Measurements from ENCODE around the gene DNAJC5G. TPM values are rescaled to one million over a fixed set of nuclear protein-coding genes. Genes with fewer than 3 reads are reported as not detected.
"Not testable (repeated sequence)": the region's sequence is repeated elsewhere in the genome, so short reads cannot be mapped to it uniquely, and the experiment has no call there.

DNAJC5G gene
- total and polyA plus RNA-seq, 2 experiments from 2014 or later, result 4.4 to 14.1 TPM

DNA sequence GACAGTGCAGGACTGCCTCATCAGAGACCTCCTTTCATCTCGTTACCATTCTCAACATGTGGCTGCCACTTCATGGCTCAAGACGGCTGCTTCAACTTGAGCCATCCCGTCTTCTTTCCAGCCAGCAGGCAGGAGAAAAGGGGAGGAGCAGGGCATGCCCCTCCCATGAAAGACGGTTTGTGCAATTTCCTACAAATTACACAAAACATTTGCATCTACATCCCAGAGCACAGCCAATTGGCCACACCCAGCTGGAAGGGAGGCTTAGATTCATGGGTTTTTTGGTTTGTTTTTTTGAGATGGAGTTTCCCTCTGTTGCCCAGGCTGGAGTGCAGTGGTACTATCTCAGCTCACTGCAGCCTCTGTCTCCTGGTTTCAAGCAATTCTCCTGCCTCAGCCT lies 21.2 kb downstream of the DNAJC5G start:
- H3K9me3 ChIP-seq (ENCODE audit: low read depth), result no peaks in the 10 kb centered on the region
- DNase-seq (ENCODE audit: low read depth in 1 of 2, low spot score in 1 of 2), result no peak
- no peak overlapping the region for H3K27ac ChIP-seq
- peaks cover 2% of the 10 kb centered on the region for H3K36me3 ChIP-seq
- H3K4me1 ChIP-seq (ENCODE audit: low read depth), result peaks cover 18% of the 10 kb centered on the region
- H3K4me3 ChIP-seq, result no peak overlapping the region
- TF ChIP-seq, protein P1, sequence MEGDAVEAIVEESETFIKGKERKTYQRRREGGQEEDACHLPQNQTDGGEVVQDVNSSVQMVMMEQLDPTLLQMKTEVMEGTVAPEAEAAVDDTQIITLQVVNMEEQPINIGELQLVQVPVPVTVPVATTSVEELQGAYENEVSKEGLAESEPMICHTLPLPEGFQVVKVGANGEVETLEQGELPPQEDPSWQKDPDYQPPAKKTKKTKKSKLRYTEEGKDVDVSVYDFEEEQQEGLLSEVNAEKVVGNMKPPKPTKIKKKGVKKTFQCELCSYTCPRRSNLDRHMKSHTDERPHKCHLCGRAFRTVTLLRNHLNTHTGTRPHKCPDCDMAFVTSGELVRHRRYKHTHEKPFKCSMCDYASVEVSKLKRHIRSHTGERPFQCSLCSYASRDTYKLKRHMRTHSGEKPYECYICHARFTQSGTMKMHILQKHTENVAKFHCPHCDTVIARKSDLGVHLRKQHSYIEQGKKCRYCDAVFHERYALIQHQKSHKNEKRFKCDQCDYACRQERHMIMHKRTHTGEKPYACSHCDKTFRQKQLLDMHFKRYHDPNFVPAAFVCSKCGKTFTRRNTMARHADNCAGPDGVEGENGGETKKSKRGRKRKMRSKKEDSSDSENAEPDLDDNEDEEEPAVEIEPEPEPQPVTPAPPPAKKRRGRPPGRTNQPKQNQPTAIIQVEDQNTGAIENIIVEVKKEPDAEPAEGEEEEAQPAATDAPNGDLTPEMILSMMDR (IDR thresholded peaks at IDR 0.05; ENCODE audit: low read depth, low read length), result no peak
- H3K27me3 ChIP-seq, result no peaks in the 10 kb centered on the region

GRCh38 chr2:27297195-27297594 lies 22.0 kb downstream of the DNAJC5G start:
- H3K9me3 ChIP-seq (ENCODE audit: low read depth), result no peaks in the 10 kb centered on the region
- TF ChIP-seq, protein P1 (IDR thresholded peaks at IDR 0.05; ENCODE audit: low read depth, low read length), result no peak
- H3K4me1 ChIP-seq (ENCODE audit: low read depth), result peaks cover 12% of the 10 kb centered on the region
- peaks cover 2% of the 10 kb centered on the region for H3K36me3 ChIP-seq
- no peak overlapping the region for H3K27ac ChIP-seq
- no peak for DNase-seq (ENCODE audit: low read depth in 1 of 2, low spot score in 1 of 2)
- H3K27me3 ChIP-seq, result no peaks in the 10 kb centered on the region
- H3K4me3 ChIP-seq, result no peak overlapping the region

DNA sequence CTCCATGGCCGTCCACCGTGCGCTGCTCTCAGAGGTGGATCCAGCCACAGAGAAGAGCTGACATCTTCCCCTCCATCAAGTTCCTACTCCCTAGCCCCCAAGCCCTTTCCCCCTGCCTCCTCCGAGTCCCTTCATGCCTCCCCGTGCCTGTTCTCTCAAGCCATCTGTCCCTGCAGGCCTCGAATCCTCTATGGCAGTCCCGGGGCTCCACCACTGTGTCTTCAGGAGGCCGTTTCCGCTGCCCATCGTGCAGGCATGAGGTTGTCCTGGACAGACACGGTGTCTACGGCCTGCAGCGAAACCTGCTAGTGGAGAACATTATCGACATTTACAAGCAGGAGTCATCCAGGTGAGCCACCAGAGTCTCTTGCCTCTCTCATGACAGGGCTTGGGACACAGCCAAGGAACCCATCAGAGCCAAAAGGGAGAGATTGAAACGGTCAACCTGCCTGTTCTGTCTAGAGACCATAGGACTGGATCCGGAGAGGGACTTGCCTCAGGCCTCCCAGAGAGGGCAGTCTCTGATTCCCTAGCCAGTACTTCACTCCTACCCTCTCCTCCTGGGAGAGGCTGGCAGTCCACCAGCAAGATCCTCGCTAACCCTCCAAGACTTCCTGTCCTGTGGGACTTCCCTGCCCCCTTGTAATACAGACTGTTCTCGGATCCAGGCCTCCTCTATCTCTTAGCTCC lies 23.3 kb downstream of the DNAJC5G start:
- peaks cover 1% of the 10 kb centered on the region for H3K4me1 ChIP-seq (ENCODE audit: low read depth)
- TF ChIP-seq, protein P1 (IDR thresholded peaks at IDR 0.05; ENCODE audit: low read depth, low read length), result peak; percentile 8
- peak in 1 of 2 donors; percentile 59 for DNase-seq (ENCODE audit: low read depth in 1 of 2, low spot score in 1 of 2)

GRCh38 chr2:27300606-27301005 lies 25.4 kb downstream of the DNAJC5G start:
- not testable (repeated sequence) for H3K36me3 ChIP-seq; H3K4me3 ChIP-seq; H3K27ac ChIP-seq; H3K4me1 ChIP-seq (ENCODE audit: low read depth); DNase-seq (ENCODE audit: low read depth in 1 of 2, low spot score in 1 of 2); H3K9me3 ChIP-seq (ENCODE audit: low read depth)
- H3K27me3 ChIP-seq, result peaks cover 14% of the 10 kb centered on the region

More for the DNA sequence above, 23.3 kb downstream of the DNAJC5G start:
- Histone ChIP-seq H3K36me3 (peaks cover 2% of the 10 kb centered on the region), H3K4me3 (no peak overlapping the region), H3K27ac (no peak overlapping the region), H3K27me3 (no peaks in the 10 kb centered on the region), H3K9me3 (ENCODE audit: low read depth) (no peaks in the 10 kb centered on the region)

DNA sequence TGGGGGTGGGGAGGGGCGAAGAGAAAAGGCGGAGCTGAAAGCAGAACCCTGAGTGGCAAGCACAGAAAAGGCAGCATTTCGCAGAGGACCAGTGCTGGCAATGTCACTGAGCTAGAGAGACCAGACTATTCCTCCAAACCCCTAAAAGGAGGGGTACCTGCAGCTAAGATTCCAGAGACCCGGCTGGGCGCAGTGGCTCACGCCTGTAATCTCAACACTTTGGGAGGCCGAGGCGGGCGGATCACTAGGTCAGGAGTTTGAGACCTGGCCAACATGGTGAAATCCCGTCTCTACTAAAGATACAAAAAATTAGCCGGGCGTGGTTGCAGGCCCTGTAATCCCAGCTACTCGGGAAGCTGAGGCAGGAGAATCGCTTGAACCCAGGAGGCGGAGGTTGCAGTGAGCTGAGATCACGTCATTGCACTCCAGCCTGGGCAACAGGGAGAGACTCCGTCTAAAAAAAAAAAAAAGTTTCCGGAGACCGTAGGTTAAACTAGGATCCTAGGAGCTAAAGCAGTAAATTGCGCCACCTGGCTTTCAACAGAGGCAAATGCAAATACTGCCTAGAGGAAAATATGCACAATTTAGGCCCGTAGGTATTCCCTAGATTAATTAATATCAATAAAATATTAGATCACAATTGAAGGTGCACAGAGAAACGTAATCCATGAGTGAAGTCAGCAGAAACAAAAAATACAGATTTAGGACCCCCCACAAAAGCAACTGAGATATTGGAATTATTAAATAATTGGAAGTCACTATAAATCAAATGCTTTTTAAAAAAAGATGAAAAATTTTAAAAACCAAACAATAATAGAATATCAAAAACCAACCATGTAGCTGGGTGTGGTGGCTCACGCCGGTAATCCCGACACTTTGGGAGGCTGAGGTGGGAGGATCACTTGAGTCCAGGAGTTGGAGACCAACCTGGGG lies 28.1 kb downstream of the DNAJC5G start:
- H3K4me1 ChIP-seq (ENCODE audit: low read depth), result no peaks in the 10 kb centered on the region
- peak; percentile 82 to 88 for DNase-seq (ENCODE audit: low read depth in 1 of 2, low spot score in 1 of 2)
- TF ChIP-seq, protein P1 (IDR thresholded peaks at IDR 0.05; ENCODE audit: low read depth, low read length), result peak; percentile 88
- H3K4me3 ChIP-seq, result no peak overlapping the region
- peak overlapping the region; percentile 23 for H3K27ac ChIP-seq
- peaks cover 40% of the 10 kb centered on the region for H3K27me3 ChIP-seq
- H3K36me3 ChIP-seq, result peaks cover 9% of the 10 kb centered on the region
- H3K9me3 ChIP-seq (ENCODE audit: low read depth), result no peaks in the 10 kb centered on the region
